Astrocyte of the spinal cord (primary cell): ENCODE measurements around the gene TAGLN2.

Experiments
- DNase-seq: peaks from one replicate; pipeline ENCODE4 v3.0.0; 2011; ENCODE audit warnings: low read depth, low spot score
- H3K4me3 ChIP-seq: 2 replicates; pipeline ENCODE4 v1.5.1; 2011; ENCODE audit warnings: low read depth, mild to moderate bottlenecking, low read length, moderate library complexity
- in situ Hi-C: cut with HindIII; loops from 2 replicates; pipeline ENCODE4 v1.10.0; 2017; ENCODE audit warnings: low sequenced_read_pairs
- TF ChIP-seq, protein P1 (sequence below): IDR thresholded peaks from 2 replicates; pipeline ENCODE4 v1.5.1; 2012; ENCODE audit warnings: low read depth, mild to moderate bottlenecking, low read length, inconsistent platforms

TAGLN2 gene

DNA sequence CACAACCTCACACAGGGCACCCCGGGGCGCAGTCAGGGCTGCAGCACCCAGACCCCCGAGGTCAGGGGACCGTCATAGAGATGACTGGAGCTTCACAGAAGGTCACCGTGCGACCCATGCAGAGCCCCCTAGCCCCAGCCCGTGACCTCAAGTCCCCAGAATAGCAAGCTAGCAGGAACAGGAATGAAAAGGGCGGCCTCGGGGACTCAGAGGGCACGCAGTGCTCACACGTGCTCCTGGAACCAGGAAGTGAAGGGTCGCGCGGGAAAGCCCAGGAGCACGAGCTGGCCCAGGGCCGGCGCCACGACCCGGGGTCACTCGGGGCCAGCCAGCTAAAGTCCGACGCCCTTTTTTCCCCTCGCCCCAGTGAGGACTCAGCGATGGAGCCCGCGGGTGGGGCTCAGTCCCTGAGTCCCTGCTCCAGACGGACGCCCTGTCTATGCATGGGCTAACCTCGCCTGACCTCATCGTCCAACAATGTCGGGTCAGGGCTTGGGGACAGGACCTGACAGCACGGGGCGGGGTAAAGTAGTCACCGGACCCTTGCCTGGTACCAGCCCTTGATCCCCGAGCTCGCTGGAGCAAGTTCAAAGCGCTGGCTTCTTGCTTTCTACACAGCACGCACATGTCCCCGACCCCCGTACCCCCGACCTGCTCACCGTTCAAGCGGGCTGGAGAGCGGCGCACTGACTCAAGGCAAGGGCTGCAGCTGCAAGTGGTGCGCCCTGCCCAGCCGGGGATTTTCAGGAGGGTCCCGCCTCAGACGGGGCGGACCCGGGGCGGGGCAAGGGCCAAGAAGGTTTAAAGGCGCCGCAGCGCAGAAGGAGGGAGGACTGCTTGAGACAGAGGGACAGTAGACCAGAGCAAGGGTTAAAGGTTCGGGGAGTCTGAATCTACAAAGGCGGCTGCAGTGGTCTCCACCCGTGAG is at the start of gene TAGLN2:
Gene TAGLN2, minus strand, starts transcription at position 717 of the 928 bp plus-strand sequence. CDS start 4,998 bp downstream, outside the sequence.
- H3K4me3 ChIP-seq, result peak within 1 kb of the TSS; percentile 82
- TF ChIP-seq, protein P1, sequence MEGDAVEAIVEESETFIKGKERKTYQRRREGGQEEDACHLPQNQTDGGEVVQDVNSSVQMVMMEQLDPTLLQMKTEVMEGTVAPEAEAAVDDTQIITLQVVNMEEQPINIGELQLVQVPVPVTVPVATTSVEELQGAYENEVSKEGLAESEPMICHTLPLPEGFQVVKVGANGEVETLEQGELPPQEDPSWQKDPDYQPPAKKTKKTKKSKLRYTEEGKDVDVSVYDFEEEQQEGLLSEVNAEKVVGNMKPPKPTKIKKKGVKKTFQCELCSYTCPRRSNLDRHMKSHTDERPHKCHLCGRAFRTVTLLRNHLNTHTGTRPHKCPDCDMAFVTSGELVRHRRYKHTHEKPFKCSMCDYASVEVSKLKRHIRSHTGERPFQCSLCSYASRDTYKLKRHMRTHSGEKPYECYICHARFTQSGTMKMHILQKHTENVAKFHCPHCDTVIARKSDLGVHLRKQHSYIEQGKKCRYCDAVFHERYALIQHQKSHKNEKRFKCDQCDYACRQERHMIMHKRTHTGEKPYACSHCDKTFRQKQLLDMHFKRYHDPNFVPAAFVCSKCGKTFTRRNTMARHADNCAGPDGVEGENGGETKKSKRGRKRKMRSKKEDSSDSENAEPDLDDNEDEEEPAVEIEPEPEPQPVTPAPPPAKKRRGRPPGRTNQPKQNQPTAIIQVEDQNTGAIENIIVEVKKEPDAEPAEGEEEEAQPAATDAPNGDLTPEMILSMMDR, result no peak
- in situ Hi-C loops, result no loop called here
- DNase-seq, result peak; percentile 96

DNA sequence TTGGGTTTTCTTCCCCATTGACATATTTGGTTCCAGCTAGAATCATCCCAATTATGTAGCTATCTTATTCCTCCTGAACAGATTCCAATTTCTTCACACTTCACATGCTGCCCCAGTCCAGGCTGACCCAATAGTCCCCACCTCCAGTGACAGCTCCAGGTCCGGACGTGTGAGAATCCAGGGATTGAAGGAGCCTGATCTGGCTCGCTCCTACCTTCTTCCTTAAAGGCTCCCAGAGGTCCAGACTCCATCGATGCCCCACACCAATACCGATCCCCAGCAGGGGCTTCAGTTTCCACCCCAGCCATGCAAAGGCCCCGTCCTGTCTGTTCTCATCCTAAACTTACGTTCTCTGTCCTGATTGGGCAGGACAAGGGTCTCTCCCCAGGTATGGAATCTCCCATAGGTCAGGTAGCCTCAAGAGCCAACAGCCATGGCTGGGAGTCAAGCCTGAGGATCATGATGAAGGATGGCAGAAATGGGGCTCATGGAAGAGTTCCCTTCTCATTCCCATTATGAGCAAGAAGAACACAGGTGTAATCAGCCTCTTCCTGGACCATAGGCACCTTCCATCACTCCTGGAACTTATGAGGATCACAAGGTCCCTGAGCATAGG is 49.2 kb upstream of the TAGLN2 start:
- in situ Hi-C loops, result no loop called here
- no peak for DNase-seq
- TF ChIP-seq, protein P1, result no peak
- H3K4me3 ChIP-seq, result no peak overlapping the region

DNA sequence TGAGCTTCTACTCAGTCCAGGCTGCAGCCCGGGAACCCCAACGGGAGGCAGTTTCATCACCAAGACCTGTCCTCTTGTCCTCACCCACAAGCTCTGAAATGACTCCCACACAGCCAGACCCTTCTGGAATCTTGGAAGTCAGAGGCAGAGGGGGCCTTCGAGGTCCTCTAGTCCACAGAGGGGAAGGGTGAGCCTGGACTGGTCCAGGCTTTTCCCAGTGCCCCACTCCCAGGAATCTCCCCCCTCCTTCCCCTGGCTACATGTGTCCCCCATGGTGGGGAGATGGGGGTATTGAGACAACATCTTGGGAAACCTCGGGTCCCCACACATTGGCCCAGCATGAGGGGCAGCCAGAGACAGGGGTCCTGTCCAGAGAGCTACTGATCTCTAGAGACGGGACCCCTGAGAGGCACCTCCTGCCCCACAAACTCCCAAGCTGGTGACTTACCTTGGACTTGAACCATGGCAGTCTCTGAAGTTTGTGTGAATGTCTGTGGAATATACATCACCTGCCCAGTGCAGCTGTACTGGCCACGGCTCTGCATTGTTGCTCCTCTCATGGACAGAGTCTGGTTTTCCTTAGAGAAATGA is 48.1 kb upstream of the TAGLN2 start:
- H3K4me3 ChIP-seq, result no peak overlapping the region
- TF ChIP-seq, protein P1, result no peak
- no peak for DNase-seq
- in situ Hi-C loops, result no loop called here

DNA sequence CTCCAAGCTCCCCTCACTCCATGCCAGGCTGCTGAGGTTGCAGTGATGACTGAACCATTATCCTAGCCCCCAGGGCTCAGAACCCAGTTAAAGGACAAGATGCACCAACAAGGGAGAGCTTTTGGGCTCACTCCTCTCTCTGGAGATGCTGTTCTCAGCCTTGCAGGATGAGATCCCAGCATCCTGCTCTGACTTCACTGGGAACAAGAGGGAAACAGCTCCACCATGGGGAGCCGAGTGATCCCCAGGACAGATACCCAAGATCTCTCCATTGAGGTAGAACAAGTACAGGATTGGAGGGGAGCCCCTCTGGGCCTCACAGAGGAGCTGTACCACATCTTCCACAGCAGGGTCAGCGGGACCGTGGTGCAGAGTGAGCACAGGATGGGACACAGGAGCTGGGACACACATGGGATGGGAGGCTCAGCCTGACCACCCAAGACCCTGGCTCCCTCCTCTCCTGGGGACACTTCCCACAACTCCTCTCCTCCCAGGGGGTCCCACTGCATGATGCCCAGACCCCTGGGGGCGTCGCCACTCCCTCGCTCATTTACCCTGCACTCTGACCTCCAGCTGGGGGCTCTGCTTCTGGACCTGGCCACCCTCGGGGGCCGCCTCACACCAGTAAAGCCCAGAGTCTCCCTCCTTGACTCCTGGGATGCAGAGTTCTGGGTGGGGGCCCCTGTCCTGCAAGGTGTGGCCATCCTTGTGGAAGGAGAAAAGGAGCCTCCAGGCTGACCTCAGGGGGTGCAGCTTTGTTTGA is 47.3 kb upstream of the TAGLN2 start:
- no peak overlapping the region for H3K4me3 ChIP-seq
- no peak for DNase-seq
- in situ Hi-C loops, result no loop called here

DNA sequence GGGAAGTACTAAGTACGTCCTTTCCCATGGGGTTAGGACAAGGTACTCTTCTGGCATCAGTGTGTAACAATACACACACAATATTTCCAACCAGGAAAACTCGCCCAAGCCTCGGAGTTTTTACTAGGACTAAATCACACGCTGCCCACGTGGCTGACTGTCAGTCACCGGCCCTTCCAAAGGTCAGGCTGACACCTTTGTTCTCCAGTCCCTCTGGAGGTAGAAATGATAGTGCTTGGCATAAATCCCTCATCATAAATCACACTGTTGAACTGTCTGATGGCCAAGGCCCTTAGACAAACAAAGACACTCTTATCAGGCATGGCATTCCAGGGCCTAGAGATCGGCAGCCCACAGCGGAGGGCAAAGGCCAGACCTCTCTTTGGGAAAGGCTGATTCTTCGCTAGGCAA is 45.6 kb upstream of the TAGLN2 start:
- in situ Hi-C loops, result no loop called here
- TF ChIP-seq, protein P1, result no peak
- no peak for DNase-seq
- H3K4me3 ChIP-seq, result no peak overlapping the region

More for the DNA sequence above, 47.3 kb upstream of the TAGLN2 start:
- TF ChIP-seq, protein P1, result no peak

DNA sequence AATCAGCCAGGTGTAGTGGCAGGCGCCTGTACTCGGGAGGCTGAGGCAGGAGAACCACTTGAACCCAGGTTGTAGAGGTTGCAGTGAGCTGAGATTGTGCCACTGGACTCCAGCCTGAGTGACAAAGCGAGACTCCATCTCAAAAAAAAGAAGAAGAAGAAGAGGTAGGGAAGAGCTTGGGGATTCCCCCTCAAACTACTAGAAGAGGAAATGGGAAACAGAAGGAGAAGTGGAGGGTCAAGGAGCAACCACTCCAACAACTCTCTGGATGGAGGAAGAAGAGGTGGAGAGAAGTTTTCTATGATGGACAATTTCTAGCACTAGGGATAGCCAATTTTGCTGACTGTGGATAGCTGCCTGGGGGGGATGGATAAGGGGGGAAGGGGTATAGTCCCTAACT is 43.6 kb upstream of the TAGLN2 start:
- no peak overlapping the region for H3K4me3 ChIP-seq
- no peak for DNase-seq
- in situ Hi-C loops, result no loop called here
- TF ChIP-seq, protein P1, result no peak
